Measurements from ENCODE around the gene B4GALT2. TPM values are rescaled to one million over a fixed set of nuclear protein-coding genes. Genes with fewer than 3 reads are reported as not detected.
A peak's percentile ranks its signal among the peaks of the same experiment; 100 is the strongest.

Gene B4GALT2
- total and polyA plus RNA-seq, 2 donors = 7.3 to 10.3 TPM

DNA sequence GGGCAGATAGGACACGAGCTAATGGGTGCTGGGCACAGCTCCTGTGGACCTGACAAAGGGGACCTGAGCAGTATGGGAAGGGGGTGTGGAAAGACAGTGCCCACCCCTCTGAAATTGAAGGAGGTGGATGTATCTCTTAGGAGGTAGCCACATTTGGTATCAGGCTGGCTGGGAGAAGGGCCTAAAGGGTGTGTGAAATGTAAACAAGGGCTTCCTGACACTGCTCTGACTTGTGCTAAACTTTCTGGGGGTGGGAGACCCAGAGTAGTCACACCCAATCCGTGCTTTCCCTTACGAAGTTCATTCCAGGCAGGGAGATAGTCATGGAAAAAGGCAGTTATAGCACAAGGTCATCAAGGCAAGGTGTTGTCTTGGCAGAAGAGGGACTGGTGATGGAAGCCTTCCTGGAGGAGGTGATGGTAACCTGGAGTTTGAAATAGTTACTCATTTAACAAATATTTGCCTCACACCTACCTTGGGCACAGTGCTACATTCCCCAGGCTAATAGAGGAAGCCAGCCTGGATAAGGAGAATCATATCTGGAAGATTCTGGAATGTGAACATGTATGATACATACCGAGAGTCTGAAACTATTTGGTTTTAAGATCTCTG, 7.1 kb downstream of the B4GALT2 start:
- no peaks in the 10 kb centered on the region for H3K9me3 ChIP-seq (ENCODE audit: control insufficient read depth in 2 of 2, insufficient read depth in 1 of 2, low read length in 1 of 2)
- H3K27ac ChIP-seq (ENCODE audit: low read depth in 1 of 2, low read length in 1 of 2) = no peak overlapping the region
- H3K27me3 ChIP-seq (ENCODE audit: control insufficient read depth in 2 of 2, insufficient read depth in 1 of 2, low read length in 1 of 2) = peaks cover 0 to 7% of the 10 kb centered on the region in 2 donors
- WGBS = 93% methylated on average over 4 of the region's 4 CpGs
- H3K4me3 ChIP-seq (ENCODE audit: low read length in 2 of 2) = no peak overlapping the region
- no peak for DNase-seq (ENCODE audit: low read depth in 6 of 9, low spot score in 9 of 9)
- no peaks in the 10 kb centered on the region for H3K36me3 ChIP-seq (ENCODE audit: control insufficient read depth in 2 of 2, insufficient read depth in 2 of 2, low read length in 1 of 2)
- H3K4me1 ChIP-seq (ENCODE audit: control insufficient read depth in 2 of 2, insufficient read depth in 2 of 2, low read length in 2 of 2) = peaks cover 3 to 4% of the 10 kb centered on the region in 2 donors

- Histone ChIP-seq H3K4me3 (ENCODE audit: low read length in 2 of 2) (no peak overlapping the region), H3K9me3 (ENCODE audit: control insufficient read depth in 2 of 2, insufficient read depth in 1 of 2, low read length in 1 of 2) (no peaks in the 10 kb centered on the region), H3K27ac (ENCODE audit: low read depth in 1 of 2, low read length in 1 of 2) (no peak overlapping the region), H3K4me1 (ENCODE audit: control insufficient read depth in 2 of 2, insufficient read depth in 2 of 2, low read length in 2 of 2) (peaks cover 4 to 7% of the 10 kb centered on the region in 2 donors), H3K27me3 (ENCODE audit: control insufficient read depth in 2 of 2, insufficient read depth in 1 of 2, low read length in 1 of 2) (peaks cover 0 to 8% of the 10 kb centered on the region in 2 donors), H3K36me3 (ENCODE audit: control insufficient read depth in 2 of 2, insufficient read depth in 2 of 2, low read length in 1 of 2) (no peaks in the 10 kb centered on the region)
- no peak for DNase-seq (ENCODE audit: low read depth in 6 of 9, low spot score in 9 of 9)
- 92% methylated on average over 6 of the region's 6 CpGs for WGBS
Measured at GRCh38 chr1:43986712-43987111, 7.7 kb downstream of the B4GALT2 start.

GRCh38 chr1:43987159-43987902, 8.3 kb downstream of the B4GALT2 start:
- no peaks in the 10 kb centered on the region for H3K36me3 ChIP-seq (ENCODE audit: control insufficient read depth in 2 of 2, insufficient read depth in 2 of 2, low read length in 1 of 2)
- peaks cover 5 to 14% of the 10 kb centered on the region in 2 donors for H3K4me1 ChIP-seq (ENCODE audit: control insufficient read depth in 2 of 2, insufficient read depth in 2 of 2, low read length in 2 of 2)
- no peaks in the 10 kb centered on the region for H3K9me3 ChIP-seq (ENCODE audit: control insufficient read depth in 2 of 2, insufficient read depth in 1 of 2, low read length in 1 of 2)
- DNase-seq (ENCODE audit: low read depth in 6 of 9, low spot score in 9 of 9) = no peak
- 97% methylated on average over 6 of the region's 6 CpGs for WGBS
- no peak overlapping the region for H3K27ac ChIP-seq (ENCODE audit: low read depth in 1 of 2, low read length in 1 of 2)
- H3K4me3 ChIP-seq (ENCODE audit: low read length in 2 of 2) = no peak overlapping the region
- peaks cover 0 to 8% of the 10 kb centered on the region in 2 donors for H3K27me3 ChIP-seq (ENCODE audit: control insufficient read depth in 2 of 2, insufficient read depth in 1 of 2, low read length in 1 of 2)

GRCh38 chr1:43990271-43991199, 11.5 kb downstream of the B4GALT2 start:
- 83% methylated on average over 19 of the region's 19 CpGs for WGBS
- H3K4me3 ChIP-seq (ENCODE audit: low read length in 2 of 2) = peak overlapping the region; percentile 62 to 73
- no peaks in the 10 kb centered on the region for H3K36me3 ChIP-seq (ENCODE audit: control insufficient read depth in 2 of 2, insufficient read depth in 2 of 2, low read length in 1 of 2)
- H3K9me3 ChIP-seq (ENCODE audit: control insufficient read depth in 2 of 2, insufficient read depth in 1 of 2, low read length in 1 of 2) = no peaks in the 10 kb centered on the region
- H3K27ac ChIP-seq (ENCODE audit: low read depth in 1 of 2, low read length in 1 of 2) = no peak overlapping the region
- H3K4me1 ChIP-seq (ENCODE audit: control insufficient read depth in 2 of 2, insufficient read depth in 2 of 2, low read length in 2 of 2) = peaks cover 7 to 18% of the 10 kb centered on the region in 2 donors
- peaks cover 0 to 8% of the 10 kb centered on the region in 2 donors for H3K27me3 ChIP-seq (ENCODE audit: control insufficient read depth in 2 of 2, insufficient read depth in 1 of 2, low read length in 1 of 2)
- no peak for DNase-seq (ENCODE audit: low read depth in 6 of 9, low spot score in 9 of 9)

GRCh38 chr1:43991200-43991475, 12.1 kb downstream of the B4GALT2 start:
- Histone ChIP-seq H3K36me3 (ENCODE audit: control insufficient read depth in 2 of 2, insufficient read depth in 2 of 2, low read length in 1 of 2) (no peaks in the 10 kb centered on the region), H3K27ac (ENCODE audit: low read depth in 1 of 2, low read length in 1 of 2) (peak overlapping the region in 1 of 2 donors; percentile 4), H3K27me3 (ENCODE audit: control insufficient read depth in 2 of 2, insufficient read depth in 1 of 2, low read length in 1 of 2) (peaks cover 0 to 8% of the 10 kb centered on the region in 2 donors), H3K4me1 (ENCODE audit: control insufficient read depth in 2 of 2, insufficient read depth in 2 of 2, low read length in 2 of 2) (peaks cover 7 to 18% of the 10 kb centered on the region in 2 donors), H3K4me3 (ENCODE audit: low read length in 2 of 2) (peak overlapping the region; percentile 62 to 73), H3K9me3 (ENCODE audit: control insufficient read depth in 2 of 2, insufficient read depth in 1 of 2, low read length in 1 of 2) (no peaks in the 10 kb centered on the region)
- no peak for DNase-seq (ENCODE audit: low read depth in 6 of 9, low spot score in 9 of 9)
- 3% methylated on average over 10 of the region's 10 CpGs for WGBS

DNA sequence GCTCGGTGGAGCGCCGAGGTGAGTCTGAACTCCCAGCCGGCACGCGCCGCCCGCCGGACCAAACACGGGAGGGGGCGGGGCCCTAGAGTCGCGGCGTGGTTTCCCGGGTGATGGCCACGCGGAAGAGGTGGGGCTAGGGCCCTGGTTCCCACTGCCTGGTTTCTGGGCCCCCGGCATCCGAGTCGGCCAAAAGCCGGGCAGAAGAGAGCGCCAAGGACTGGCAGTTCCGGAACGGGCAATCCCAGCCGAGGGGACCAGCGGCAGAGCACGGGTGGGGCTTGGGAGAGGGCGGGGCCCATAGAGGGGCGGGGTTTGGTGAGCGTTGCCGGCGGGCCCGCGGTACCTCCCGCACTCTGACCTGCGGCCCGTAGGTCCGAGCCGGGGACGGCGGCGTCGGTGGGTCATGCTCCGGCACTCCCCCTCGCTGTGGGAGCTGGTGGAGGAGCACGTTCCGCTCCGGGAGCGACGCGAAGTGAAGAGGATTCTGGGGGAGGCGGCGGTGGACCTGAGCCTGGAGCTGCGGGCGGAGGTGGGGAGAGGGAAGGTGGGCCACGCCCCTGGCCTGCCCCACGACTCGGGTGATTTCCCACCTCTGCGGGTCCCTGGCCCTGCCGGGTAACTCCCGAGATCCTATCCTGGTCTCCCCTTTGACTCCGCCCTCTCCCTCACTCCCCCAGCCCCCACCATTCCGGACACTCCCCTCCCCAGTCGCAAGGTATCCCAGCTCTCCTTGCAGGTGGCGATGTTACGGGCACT, 12.6 kb downstream of the B4GALT2 start, which contains the start of gene CCDC24:
Gene CCDC24, plus strand, starts transcription at position 124 of the 756 bp plus-strand sequence. Its CDS starts 280 bp downstream, at position 404.
- peaks cover 7 to 18% of the 10 kb centered on the region in 2 donors for H3K4me1 ChIP-seq (ENCODE audit: control insufficient read depth in 2 of 2, insufficient read depth in 2 of 2, low read length in 2 of 2)
- no peaks in the 10 kb centered on the region for H3K36me3 ChIP-seq (ENCODE audit: control insufficient read depth in 2 of 2, insufficient read depth in 2 of 2, low read length in 1 of 2)
- H3K9me3 ChIP-seq (ENCODE audit: control insufficient read depth in 2 of 2, insufficient read depth in 1 of 2, low read length in 1 of 2) = no peaks in the 10 kb centered on the region
- peak in 6 of 9 donors; percentile 34 to 63 (median 49) for DNase-seq (ENCODE audit: low read depth in 6 of 9, low spot score in 9 of 9)
- H3K27ac ChIP-seq (ENCODE audit: low read depth in 1 of 2, low read length in 1 of 2) = peak within 1 kb of the TSS in 1 of 2 donors; percentile 33
- peak within 1 kb of the TSS; percentile 62 to 73 for H3K4me3 ChIP-seq (ENCODE audit: low read length in 2 of 2)
- 1% methylated on average over 66 of the region's 66 CpGs for WGBS
- peaks cover 0 to 8% of the 10 kb centered on the region in 2 donors for H3K27me3 ChIP-seq (ENCODE audit: control insufficient read depth in 2 of 2, insufficient read depth in 1 of 2, low read length in 1 of 2)

DNA sequence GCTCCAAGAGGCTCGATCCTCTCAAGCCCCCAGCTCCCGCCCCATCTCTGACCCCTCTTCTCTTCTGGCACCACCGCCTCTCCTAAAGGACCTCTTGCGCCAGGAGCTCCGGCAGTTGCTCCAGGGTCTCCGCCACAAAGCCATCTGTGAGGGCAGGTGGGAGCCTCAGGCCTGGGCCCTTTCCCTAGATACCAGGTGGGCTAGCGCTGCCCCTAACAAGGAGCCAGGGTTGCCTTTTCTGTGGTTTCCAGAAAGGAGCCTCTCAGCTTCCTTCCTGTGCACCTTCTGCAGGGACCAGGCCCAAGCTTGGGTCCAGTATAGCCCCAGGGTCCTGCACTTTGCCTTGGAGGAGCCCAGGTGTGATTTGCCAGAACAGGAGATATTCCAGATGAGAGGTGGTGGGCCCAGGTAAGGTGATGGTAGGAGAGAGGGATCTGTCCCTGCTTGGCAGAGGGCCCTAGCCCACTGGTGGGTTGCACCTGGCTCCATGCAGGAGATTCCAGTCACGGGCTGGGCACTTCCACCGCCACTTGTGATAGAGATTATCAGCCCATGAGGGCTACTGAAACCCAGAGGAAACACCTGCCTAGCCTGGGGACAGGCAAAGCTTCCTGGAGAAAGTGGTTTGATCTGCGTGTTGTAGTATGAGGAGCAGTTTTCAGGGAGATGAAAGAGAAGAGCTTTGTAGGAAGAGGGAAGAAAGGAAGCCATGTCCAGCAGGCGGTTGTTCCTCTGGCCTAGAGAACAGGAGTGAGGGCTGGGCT, 13.4 kb downstream of the B4GALT2 start:
- Histone ChIP-seq H3K4me1 (ENCODE audit: control insufficient read depth in 2 of 2, insufficient read depth in 2 of 2, low read length in 2 of 2) (peaks cover 7 to 18% of the 10 kb centered on the region in 2 donors), H3K36me3 (ENCODE audit: control insufficient read depth in 2 of 2, insufficient read depth in 2 of 2, low read length in 1 of 2) (no peaks in the 10 kb centered on the region), H3K9me3 (ENCODE audit: control insufficient read depth in 2 of 2, insufficient read depth in 1 of 2, low read length in 1 of 2) (no peaks in the 10 kb centered on the region), H3K27ac (ENCODE audit: low read depth in 1 of 2, low read length in 1 of 2) (no peak overlapping the region), H3K4me3 (ENCODE audit: low read length in 2 of 2) (peak overlapping the region; percentile 62 to 73), H3K27me3 (ENCODE audit: control insufficient read depth in 2 of 2, insufficient read depth in 1 of 2, low read length in 1 of 2) (peaks cover 0 to 8% of the 10 kb centered on the region in 2 donors)
- no peak for DNase-seq (ENCODE audit: low read depth in 6 of 9, low spot score in 9 of 9)
- 17% methylated on average over 11 of the region's 11 CpGs for WGBS
